Bronchial epithelial cell (primary cell): ENCODE data around the gene PADI4. TPM values are rescaled to one million over a fixed set of nuclear protein-coding genes. Genes with fewer than 3 reads are reported as not detected.

Source experiments
- DNase-seq: peaks from one replicate; pipeline ENCODE4 v3.0.0-alpha.2; 2010; ENCODE audit warnings: low read depth
- FAIRE-seq: peaks from 2 replicates; lab custom pipeline; 2011; peaks lifted over from hg19 to GRCh38; lab: Jason Lieb, UNC
- H3K27me3 ChIP-seq: 2 replicates; pipeline ENCODE4 v1.5.1; 2011; ENCODE audit warnings: low read length; ENCODE audit not compliant: control insufficient read depth, insufficient read depth
- H3K36me3 ChIP-seq: 2 replicates; pipeline ENCODE4 v1.5.1; 2011; ENCODE audit warnings: low read length; ENCODE audit not compliant: control insufficient read depth, insufficient read depth
- H3K4me3 ChIP-seq: 2 replicates; pipeline ENCODE4 v1.5.1; 2011; ENCODE audit warnings: mild to moderate bottlenecking, low read depth, low read length, control low read depth
- CTCF ChIP-seq: IDR thresholded peaks from 2 replicates; pipeline ENCODE4 v1.5.1; 2011; ENCODE audit warnings: mild to moderate bottlenecking, moderate library complexity, low read length, control low read depth, inconsistent platforms; ENCODE audit not compliant: insufficient read depth, severe bottlenecking
- total RNA-seq: library from RNA; depleted of rRNA; stranded (reverse); fragments of >200 nt; gene quantifications from 2 replicates; pipeline ENCODE4 v1.2.1, GENCODE V29; 2014

The PADI4 gene
- total RNA-seq, 1 donor from 2014 or later, result not detected

GRCh38 chr1:17282836-17283235, 25.2 kb upstream of the PADI4 start:
- DNase-seq (no peak), FAIRE-seq (no peak)
- Histone ChIP-seq H3K4me3 (no peak overlapping the region), H3K36me3 (no peaks in the 10 kb centered on the region), H3K27me3 (no peaks in the 10 kb centered on the region)
- no peak for TF ChIP-seq CTCF

- FAIRE-seq (no peak), DNase-seq (no peak)
- Histone ChIP-seq H3K27me3 (no peaks in the 10 kb centered on the region), H3K4me3 (no peak overlapping the region), H3K36me3 (no peaks in the 10 kb centered on the region)
- TF ChIP-seq CTCF, result no peak
These were observed 21.4 kb upstream of the PADI4 start for GRCh38 chr1:17286646-17287045.

- peak; percentile 94 for DNase-seq
- FAIRE-seq, result peak; percentile 89
- TF ChIP-seq CTCF, result no peak
- Histone ChIP-seq H3K27me3 (no peaks in the 10 kb centered on the region), H3K36me3 (no peaks in the 10 kb centered on the region), H3K4me3 (no peak overlapping the region)
These were observed 20.7 kb upstream of the PADI4 start for GRCh38 chr1:17287130-17287776.

GRCh38 chr1:17289721-17290120, 18.3 kb upstream of the PADI4 start:
- H3K36me3 ChIP-seq, result no peaks in the 10 kb centered on the region
- TF ChIP-seq CTCF, result no peak
- no peaks in the 10 kb centered on the region for H3K27me3 ChIP-seq
- FAIRE-seq (no peak), DNase-seq (peak; percentile 92)
- H3K4me3 ChIP-seq, result no peak overlapping the region

- no peaks in the 10 kb centered on the region for H3K27me3 ChIP-seq
- H3K36me3 ChIP-seq, result no peaks in the 10 kb centered on the region
- DNase-seq (no peak), FAIRE-seq (peak; percentile 75)
- no peak for TF ChIP-seq CTCF
- no peak overlapping the region for H3K4me3 ChIP-seq
These were observed 17.4 kb upstream of the PADI4 start for GRCh38 chr1:17290553-17290952.
